A673 (cell line): ENCODE results near the gene FAM120B. TPM values are rescaled to one million over a fixed set of nuclear protein-coding genes. Genes with fewer than 3 reads are reported as not detected.

Source experiments
- BruUV-seq: library from RNA; stranded (reverse); fragments of 400-500 nt; replicated peaks from 2 replicates; lab custom pipeline; 2021; lab: Mats Ljungman, UMichigan
- CTCF ChIA-PET: fragments of 300-600 bp; sonication (Branson Sonifier 250); formaldehyde crosslinking; loops from one replicate; lab custom pipeline; 2022; ENCODE audit warnings: antibody characterized with exemption; lab: Charles Lee
- POLR2A ChIA-PET: fragments of 300-600 bp; sonication (Branson Sonifier 250); formaldehyde crosslinking; loops from one replicate; lab custom pipeline; 2022; ENCODE audit warnings: antibody characterized with exemption; ENCODE audit not compliant: low non-redundant PET; lab: Charles Lee
- DNase-seq: peaks from one replicate; pipeline ENCODE4 v3.0.0-alpha.2; 2015; ENCODE audit warnings: low spot score
- H3K27ac ChIP-seq: fragments of 200-600 bp; sonication (generic); 2 replicates; pipeline ENCODE4 v1.5.1; 2016; ENCODE audit warnings: mixed run types, low read depth, mild to moderate bottlenecking, mixed read lengths, antibody characterized with exemption, low read length; ENCODE audit not compliant: poor library complexity, severe bottlenecking
- H3K27me3 ChIP-seq: fragments of 200-600 bp; sonication (generic); replicated peaks from 2 replicates; pipeline ENCODE4 v1.6.1; 2017; ENCODE audit warnings: mixed run types, low read depth, mild to moderate bottlenecking, mixed read lengths, antibody characterized with exemption, low read length; ENCODE audit not compliant: insufficient read depth, poor library complexity
- H3K36me3 ChIP-seq: fragments of 200-600 bp; sonication (generic); 2 replicates; pipeline ENCODE4 v1.6.1; 2016; ENCODE audit warnings: mixed run types, mild to moderate bottlenecking, mixed read lengths, antibody characterized with exemption, low read length; ENCODE audit not compliant: insufficient read depth, poor library complexity, severe bottlenecking
- H3K4me1 ChIP-seq: fragments of 200-600 bp; sonication (generic); 2 replicates; pipeline ENCODE4 v1.6.1; 2017; ENCODE audit warnings: mixed run types, mild to moderate bottlenecking, mixed read lengths, antibody characterized with exemption, low read length; ENCODE audit not compliant: insufficient read depth, poor library complexity, severe bottlenecking
- H3K4me3 ChIP-seq: fragments of 200-600 bp; sonication (generic); 2 replicates; pipeline ENCODE4 v1.5.1; 2016; ENCODE audit warnings: low read depth, mixed run types, mild to moderate bottlenecking, mixed read lengths, low read length; ENCODE audit not compliant: poor library complexity, severe bottlenecking
- H3K9me3 ChIP-seq: fragments of 200-600 bp; sonication (generic); 2 replicates; pipeline ENCODE4 v1.6.1; 2016; ENCODE audit warnings: mixed run types, low read depth, mild to moderate bottlenecking, mixed read lengths, antibody characterized with exemption, low read length; ENCODE audit not compliant: poor library complexity, severe bottlenecking
- CTCF ChIP-seq: fragments of 300-800, 200-600 bp; sonication (generic); conservative IDR thresholded peaks from 2 replicates; pipeline ENCODE4 v1.5.1; 2017; ENCODE audit warnings: low read depth, mild to moderate bottlenecking, antibody characterized with exemption, low read length, moderate library complexity, mixed read lengths
- EZH2 ChIP-seq: fragments of 200-600 bp; sonication (generic); IDR thresholded peaks from 2 replicates; pipeline ENCODE4 v1.6.1; 2017; ENCODE audit warnings: borderline replicate concordance, low read depth, mild to moderate bottlenecking, mixed read lengths, antibody characterized with exemption, low read length; ENCODE audit not compliant: poor library complexity, severe bottlenecking
- intact Hi-C: fragments of 100-400 bp; cut with micrococcal nuclease; formaldehyde crosslinking; loops from one replicate; pipeline ENCODE4 v1.10.0; 2022; ENCODE audit not compliant: unreplicated experiment
- total RNA-seq: library from RNA; stranded (reverse); gene quantifications from 2 replicates; pipeline ENCODE4 v1.2.3, GENCODE V29; 2021

Gene FAM120B
- total RNA-seq, 1 experiment from 2014 or later = 31.6 TPM

DNA sequence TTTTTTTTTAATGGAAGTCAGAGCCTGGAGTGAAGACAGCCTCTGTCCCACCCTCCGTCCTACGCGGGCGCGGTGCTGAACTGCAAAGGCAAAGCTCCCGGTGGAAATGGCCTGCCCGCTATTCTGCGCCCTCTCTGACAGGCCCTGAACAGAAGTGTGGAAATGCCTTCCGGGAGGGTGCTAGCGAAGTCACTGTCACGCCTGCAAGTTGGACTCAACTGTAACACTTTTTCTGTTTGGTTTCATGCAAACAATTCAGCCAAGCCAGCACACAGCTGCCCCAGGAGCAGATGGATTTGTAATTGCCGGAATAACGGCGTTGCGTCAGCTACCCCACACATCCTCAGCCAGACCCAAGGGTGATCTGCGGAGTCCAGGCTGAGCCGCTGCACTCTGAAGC, 138.9 kb downstream of the FAM120B start:
- TF ChIP-seq CTCF (no peak), EZH2 (no peak)
- CTCF ChIA-PET = no interaction called here
- H3K27me3 ChIP-seq = no peaks in the 10 kb centered on the region
- no peak overlapping the region for H3K4me3 ChIP-seq
- H3K27ac ChIP-seq = no peak overlapping the region
- POLR2A ChIA-PET = no interaction called here
- DNase-seq = no peak
- BruUV-seq = no TSS peak
- intact Hi-C loops = no loop called here
- no peaks in the 10 kb centered on the region for H3K36me3 ChIP-seq
- no peaks in the 10 kb centered on the region for H3K4me1 ChIP-seq
- H3K9me3 ChIP-seq = no peaks in the 10 kb centered on the region

DNA sequence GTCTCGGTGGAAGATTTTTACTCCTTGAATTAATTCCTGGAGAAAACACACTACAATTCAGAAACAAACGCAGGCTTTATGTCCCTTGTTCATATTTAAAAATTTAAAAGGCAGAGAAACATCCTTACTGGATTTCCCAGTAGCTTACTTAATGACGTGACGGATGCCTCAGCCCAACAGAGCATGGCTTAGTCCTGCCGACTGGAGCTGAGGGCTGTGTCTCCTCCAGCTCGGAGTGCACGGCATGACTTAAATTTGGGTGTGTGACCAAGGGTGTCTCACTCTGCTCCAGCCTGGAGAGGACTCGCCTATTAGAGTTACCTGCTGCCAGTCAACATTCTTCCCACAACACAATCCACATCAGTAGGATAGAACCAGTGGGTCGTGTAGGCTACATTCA, 139.4 kb downstream of the FAM120B start:
- TF ChIP-seq CTCF = no peak
- TF ChIP-seq EZH2 = no peak
- no peaks in the 10 kb centered on the region for H3K4me1 ChIP-seq
- no peaks in the 10 kb centered on the region for H3K9me3 ChIP-seq
- H3K27me3 ChIP-seq = no peaks in the 10 kb centered on the region
- H3K4me3 ChIP-seq = no peak overlapping the region
- POLR2A ChIA-PET = no interaction called here
- H3K27ac ChIP-seq = no peak overlapping the region
- intact Hi-C loops = no loop called here
- CTCF ChIA-PET = no interaction called here
- H3K36me3 ChIP-seq = no peaks in the 10 kb centered on the region
- no TSS peak for BruUV-seq
- no peak for DNase-seq

DNA sequence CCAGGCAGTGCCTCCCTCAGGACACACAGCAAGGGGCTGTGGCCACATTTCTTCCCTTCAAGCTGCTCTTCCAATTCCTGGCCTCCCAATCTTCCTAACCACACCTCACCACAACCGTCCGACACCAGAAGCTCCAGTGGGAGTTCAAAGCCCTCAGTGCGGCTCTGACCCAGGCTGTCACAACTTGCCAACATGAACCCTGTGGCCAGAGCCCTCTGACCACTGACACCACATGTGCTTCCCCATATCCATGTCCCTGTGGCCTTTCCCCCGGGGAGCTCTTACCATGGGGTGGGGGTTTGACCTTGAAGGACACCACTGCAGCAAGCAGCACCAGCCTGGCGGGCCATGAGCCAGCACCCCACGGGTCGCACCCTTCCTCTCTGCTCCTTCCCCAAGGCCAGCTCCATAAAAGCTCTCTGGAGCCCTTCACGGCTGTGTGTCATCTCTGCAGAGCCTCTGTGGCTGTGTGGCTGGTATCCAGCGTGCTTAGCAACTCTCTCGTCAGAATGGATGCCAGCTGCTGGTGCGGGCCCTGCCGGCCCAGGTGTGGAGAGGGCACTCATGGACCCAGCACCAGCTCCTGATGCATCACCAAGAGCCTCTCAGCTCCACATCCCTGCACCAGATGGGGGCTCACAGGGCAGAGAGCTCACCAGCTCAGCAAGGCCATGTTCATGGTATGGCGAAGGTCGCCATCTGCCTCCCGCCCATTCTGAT, 140.4 kb downstream of the FAM120B start:
- Histone ChIP-seq H3K27me3 (no peaks in the 10 kb centered on the region), H3K9me3 (no peaks in the 10 kb centered on the region), H3K27ac (no peak overlapping the region), H3K36me3 (no peaks in the 10 kb centered on the region), H3K4me1 (no peaks in the 10 kb centered on the region), H3K4me3 (no peak overlapping the region)
- POLR2A ChIA-PET = no interaction called here
- CTCF ChIA-PET = no interaction called here
- intact Hi-C loops = no loop called here
- TF ChIP-seq CTCF (no peak), EZH2 (no peak)
- no peak for DNase-seq
- no TSS peak for BruUV-seq
